Vagina (tissue), 2 donors: ENCODE measurements around the gene ZBTB24.

Experiments
- CTCF ChIP-seq, 3 experiments: fragments of 450-650 bp in 2 of 3; fragments of 200-600 bp in 1 of 3; sonication (generic) in 1 of 3; IDR thresholded peaks; one replicate each; pipeline ENCODE4 v1.5.1; 2017 to 2019; ENCODE audit warnings: antibody characterized with exemption in 3 of 3, mild to moderate bottlenecking in 2 of 3, moderate library complexity in 2 of 3
- POLR2A ChIP-seq, 2 donors: fragments of 450-650 bp; IDR thresholded peaks; one replicate each; pipeline ENCODE4 v1.6.1; 2017; ENCODE audit warnings: antibody characterized with exemption in 2 of 2, mild to moderate bottlenecking in 2 of 2, moderate library complexity in 2 of 2

GRCh38 chr6:109483735-109484057 lies 677 bp upstream of the ZBTB24 start:
- TF ChIP-seq CTCF (IDR thresholded peaks at IDR 0.05) (no peak), POLR2A (IDR thresholded peaks at IDR 0.05) (no peak)
